A673 (cell line): Measurements from ENCODE around the gene IL18R1. TPM values are rescaled to one million over a fixed set of nuclear protein-coding genes. Genes with fewer than 3 reads are reported as not detected.

ENCODE experiments used
- BruUV-seq: library from RNA; stranded (reverse); fragments of 400-500 nt; replicated peaks from 2 replicates; lab custom pipeline; 2021; lab: Mats Ljungman, UMichigan
- CTCF ChIA-PET: fragments of 300-600 bp; sonication (Branson Sonifier 250); formaldehyde crosslinking; loops from one replicate; lab custom pipeline; 2022; ENCODE audit warnings: antibody characterized with exemption; lab: Charles Lee
- POLR2A ChIA-PET: fragments of 300-600 bp; sonication (Branson Sonifier 250); formaldehyde crosslinking; loops from one replicate; lab custom pipeline; 2022; ENCODE audit warnings: antibody characterized with exemption; ENCODE audit not compliant: low non-redundant PET; lab: Charles Lee
- DNase-seq: peaks from one replicate; pipeline ENCODE4 v3.0.0-alpha.2; 2015; ENCODE audit warnings: low spot score
- H3K27ac ChIP-seq: fragments of 200-600 bp; sonication (generic); 2 replicates; pipeline ENCODE4 v1.5.1; 2016; ENCODE audit warnings: mixed run types, low read depth, mild to moderate bottlenecking, mixed read lengths, antibody characterized with exemption, low read length; ENCODE audit not compliant: poor library complexity, severe bottlenecking
- H3K27me3 ChIP-seq: fragments of 200-600 bp; sonication (generic); replicated peaks from 2 replicates; pipeline ENCODE4 v1.6.1; 2017; ENCODE audit warnings: mixed run types, low read depth, mild to moderate bottlenecking, mixed read lengths, antibody characterized with exemption, low read length; ENCODE audit not compliant: insufficient read depth, poor library complexity
- H3K36me3 ChIP-seq: fragments of 200-600 bp; sonication (generic); 2 replicates; pipeline ENCODE4 v1.6.1; 2016; ENCODE audit warnings: mixed run types, mild to moderate bottlenecking, mixed read lengths, antibody characterized with exemption, low read length; ENCODE audit not compliant: insufficient read depth, poor library complexity, severe bottlenecking
- H3K4me1 ChIP-seq: fragments of 200-600 bp; sonication (generic); 2 replicates; pipeline ENCODE4 v1.6.1; 2017; ENCODE audit warnings: mixed run types, mild to moderate bottlenecking, mixed read lengths, antibody characterized with exemption, low read length; ENCODE audit not compliant: insufficient read depth, poor library complexity, severe bottlenecking
- H3K4me3 ChIP-seq: fragments of 200-600 bp; sonication (generic); 2 replicates; pipeline ENCODE4 v1.5.1; 2016; ENCODE audit warnings: low read depth, mixed run types, mild to moderate bottlenecking, mixed read lengths, low read length; ENCODE audit not compliant: poor library complexity, severe bottlenecking
- H3K9me3 ChIP-seq: fragments of 200-600 bp; sonication (generic); 2 replicates; pipeline ENCODE4 v1.6.1; 2016; ENCODE audit warnings: mixed run types, low read depth, mild to moderate bottlenecking, mixed read lengths, antibody characterized with exemption, low read length; ENCODE audit not compliant: poor library complexity, severe bottlenecking
- CTCF ChIP-seq: fragments of 300-800, 200-600 bp; sonication (generic); conservative IDR thresholded peaks from 2 replicates; pipeline ENCODE4 v1.5.1; 2017; ENCODE audit warnings: low read depth, mild to moderate bottlenecking, antibody characterized with exemption, low read length, moderate library complexity, mixed read lengths
- EZH2 ChIP-seq: fragments of 200-600 bp; sonication (generic); IDR thresholded peaks from 2 replicates; pipeline ENCODE4 v1.6.1; 2017; ENCODE audit warnings: borderline replicate concordance, low read depth, mild to moderate bottlenecking, mixed read lengths, antibody characterized with exemption, low read length; ENCODE audit not compliant: poor library complexity, severe bottlenecking
- intact Hi-C: fragments of 100-400 bp; cut with micrococcal nuclease; formaldehyde crosslinking; loops from one replicate; pipeline ENCODE4 v1.10.0; 2022; ENCODE audit not compliant: unreplicated experiment
- total RNA-seq: library from RNA; stranded (reverse); gene quantifications from 2 replicates; pipeline ENCODE4 v1.2.3, GENCODE V29; 2021

IL18R1 gene
- total RNA-seq, 1 experiment from 2014 or later, result not detected

- Histone ChIP-seq H3K36me3 (no peaks in the 10 kb centered on the region), H3K4me3 (no peak overlapping the region), H3K27ac (no peak overlapping the region), H3K9me3 (no peaks in the 10 kb centered on the region), H3K27me3 (peaks cover 39% of the 10 kb centered on the region), H3K4me1 (no peaks in the 10 kb centered on the region)
- DNase-seq, result no peak
- no peak for TF ChIP-seq EZH2
- TF ChIP-seq CTCF, result no peak
- BruUV-seq, result no TSS peak
- intact Hi-C loops, result no loop called here
- ChIA-PET POLR2A (no interaction called here), CTCF (no interaction called here)
Observed at GRCh38 chr2:102439065-102439695, 83.6 kb downstream of the IL18R1 start.

GRCh38 chr2:102442967-102443828 is 87.6 kb downstream of the IL18R1 start:
- intact Hi-C loops, result loop anchor here (5.0 to 10.0 kb wide), 2 partner anchors 191 to 558 kb away; no protein-coding TSS in a partner anchor
- Histone ChIP-seq H3K4me3 (no peak overlapping the region), H3K36me3 (no peaks in the 10 kb centered on the region), H3K9me3 (no peaks in the 10 kb centered on the region), H3K27ac (no peak overlapping the region), H3K27me3 (peaks cover 28% of the 10 kb centered on the region), H3K4me1 (no peaks in the 10 kb centered on the region)
- TF ChIP-seq CTCF (peak; percentile 71), EZH2 (no peak)
- peak; percentile 25 for DNase-seq
- BruUV-seq, result no TSS peak
- ChIA-PET CTCF (interaction anchor here (0.8 to 1.1 kb wide), 2 partner anchors 173 to 437 kb away, joined by 3 read pairs; no protein-coding TSS in a partner anchor), POLR2A (no interaction called here)

GRCh38 chr2:102444233-102444632 is 88.6 kb downstream of the IL18R1 start:
- Histone ChIP-seq H3K27me3 (peaks cover 20% of the 10 kb centered on the region), H3K36me3 (no peaks in the 10 kb centered on the region), H3K4me1 (no peaks in the 10 kb centered on the region), H3K4me3 (no peak overlapping the region), H3K9me3 (no peaks in the 10 kb centered on the region), H3K27ac (no peak overlapping the region)
- ChIA-PET CTCF (interaction anchor here (1.1 kb wide), 1 partner anchor 438 kb away, joined by 3 read pairs; no protein-coding TSS in a partner anchor), POLR2A (no interaction called here)
- TF ChIP-seq EZH2, result no peak
- TF ChIP-seq CTCF, result no peak
- BruUV-seq, result no TSS peak
- intact Hi-C loops, result loop anchor here (5.0 to 10.0 kb wide), 2 partner anchors 192 to 559 kb away; no protein-coding TSS in a partner anchor
- DNase-seq, result no peak
